ENCODE measurements around the gene FAM107B.
"Not testable (repeated sequence)": the region's sequence is repeated elsewhere in the genome, so short reads cannot be mapped to it uniquely, and the experiment has no call there.

The FAM107B gene

GRCh38 chr10:14691359-14691758 lies 83.3 kb downstream of the FAM107B start:
- no peak for DNase-seq

- DNase-seq, result no peak
Observed at GRCh38 chr10:14688606-14689005, 86.1 kb downstream of the FAM107B start.

- DNase-seq, result not testable (repeated sequence)
Observed at GRCh38 chr10:14688189-14688588, 86.5 kb downstream of the FAM107B start.

- DNase-seq, result no peak
Observed at GRCh38 chr10:14687340-14687739, 87.4 kb downstream of the FAM107B start.

- DNase-seq, result no peak
Observed at GRCh38 chr10:14686356-14686755, 88.3 kb downstream of the FAM107B start.

GRCh38 chr10:14684354-14684753 lies 90.3 kb downstream of the FAM107B start:
- DNase-seq, result no peak

- DNase-seq, result no peak
Observed at GRCh38 chr10:14683256-14683655, 91.4 kb downstream of the FAM107B start.

- DNase-seq, result no peak
Observed at GRCh38 chr10:14681802-14682201, 92.9 kb downstream of the FAM107B start.

GRCh38 chr10:14681305-14681704 lies 93.4 kb downstream of the FAM107B start:
- no peak for DNase-seq

GRCh38 chr10:14678637-14679036 lies 96.1 kb downstream of the FAM107B start:
- DNase-seq, result no peak

GRCh38 chr10:14676732-14677131 lies 98.0 kb downstream of the FAM107B start:
- no peak for DNase-seq

GRCh38 chr10:14674376-14675050 lies 100.2 kb downstream of the FAM107B start:
- DNase-seq, result no peak

- no peak for DNase-seq
Observed at GRCh38 chr10:14673189-14673861, 101.4 kb downstream of the FAM107B start.

GRCh38 chr10:14671386-14671831 lies 103.3 kb downstream of the FAM107B start:
- no peak for DNase-seq

- DNase-seq, result no peak
Observed at GRCh38 chr10:14670551-14671240, 104.0 kb downstream of the FAM107B start.

GRCh38 chr10:14669576-14669975 lies 105.1 kb downstream of the FAM107B start:
- DNase-seq, result no peak

- no peak for DNase-seq
Observed at GRCh38 chr10:14667781-14668180, 106.9 kb downstream of the FAM107B start.

GRCh38 chr10:14667280-14667679 lies 107.4 kb downstream of the FAM107B start:
- DNase-seq, result no peak

GRCh38 chr10:14665865-14666857 lies 108.5 kb downstream of the FAM107B start:
- DNase-seq, result no peak

GRCh38 chr10:14665304-14665703 lies 109.4 kb downstream of the FAM107B start:
- no peak for DNase-seq

- DNase-seq, result no peak
Observed at GRCh38 chr10:14664345-14664744, 110.4 kb downstream of the FAM107B start.

GRCh38 chr10:14661818-14662217 lies 112.9 kb downstream of the FAM107B start:
- DNase-seq, result no peak

GRCh38 chr10:14660831-14661230 lies 113.9 kb downstream of the FAM107B start:
- DNase-seq, result no peak
